IPS-11a (cell line): Measurements from ENCODE around the gene PAQR5.
"Not testable (repeated sequence)": the region's sequence is repeated elsewhere in the genome, so short reads cannot be mapped to it uniquely, and the experiment has no call there.

Source experiments
- H3K4me3 ChIP-seq: one replicate; pipeline ENCODE4 v1.5.1; 2013; ENCODE audit warnings: low read depth, low read length, control low read depth

PAQR5 gene

DNA sequence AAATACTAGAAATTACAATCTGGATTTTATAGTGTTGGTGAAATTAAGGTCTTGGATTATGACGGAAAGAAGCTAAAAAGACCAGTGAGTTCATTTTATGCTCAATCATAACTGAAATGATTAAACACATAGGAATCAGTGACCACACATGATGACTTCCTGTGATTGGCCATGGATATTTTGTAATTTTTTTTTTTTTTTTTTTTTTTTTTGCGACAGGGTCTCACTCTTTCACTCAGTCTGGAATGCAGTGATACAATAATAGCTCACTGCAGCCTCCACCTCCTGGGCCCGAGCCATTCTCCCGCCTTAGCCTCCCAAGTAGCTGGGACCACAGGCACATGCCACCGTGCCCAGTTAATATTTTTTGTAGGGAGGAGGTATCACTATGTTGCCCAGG is 47.4 kb downstream of the PAQR5 start:
- no peak overlapping the region for H3K4me3 ChIP-seq

GRCh38 chr15:69351333-69351732 is 52.6 kb downstream of the PAQR5 start:
- H3K4me3 ChIP-seq: no peak overlapping the region

GRCh38 chr15:69351884-69352283 is 53.2 kb downstream of the PAQR5 start:
- H3K4me3 ChIP-seq: no peak overlapping the region

DNA sequence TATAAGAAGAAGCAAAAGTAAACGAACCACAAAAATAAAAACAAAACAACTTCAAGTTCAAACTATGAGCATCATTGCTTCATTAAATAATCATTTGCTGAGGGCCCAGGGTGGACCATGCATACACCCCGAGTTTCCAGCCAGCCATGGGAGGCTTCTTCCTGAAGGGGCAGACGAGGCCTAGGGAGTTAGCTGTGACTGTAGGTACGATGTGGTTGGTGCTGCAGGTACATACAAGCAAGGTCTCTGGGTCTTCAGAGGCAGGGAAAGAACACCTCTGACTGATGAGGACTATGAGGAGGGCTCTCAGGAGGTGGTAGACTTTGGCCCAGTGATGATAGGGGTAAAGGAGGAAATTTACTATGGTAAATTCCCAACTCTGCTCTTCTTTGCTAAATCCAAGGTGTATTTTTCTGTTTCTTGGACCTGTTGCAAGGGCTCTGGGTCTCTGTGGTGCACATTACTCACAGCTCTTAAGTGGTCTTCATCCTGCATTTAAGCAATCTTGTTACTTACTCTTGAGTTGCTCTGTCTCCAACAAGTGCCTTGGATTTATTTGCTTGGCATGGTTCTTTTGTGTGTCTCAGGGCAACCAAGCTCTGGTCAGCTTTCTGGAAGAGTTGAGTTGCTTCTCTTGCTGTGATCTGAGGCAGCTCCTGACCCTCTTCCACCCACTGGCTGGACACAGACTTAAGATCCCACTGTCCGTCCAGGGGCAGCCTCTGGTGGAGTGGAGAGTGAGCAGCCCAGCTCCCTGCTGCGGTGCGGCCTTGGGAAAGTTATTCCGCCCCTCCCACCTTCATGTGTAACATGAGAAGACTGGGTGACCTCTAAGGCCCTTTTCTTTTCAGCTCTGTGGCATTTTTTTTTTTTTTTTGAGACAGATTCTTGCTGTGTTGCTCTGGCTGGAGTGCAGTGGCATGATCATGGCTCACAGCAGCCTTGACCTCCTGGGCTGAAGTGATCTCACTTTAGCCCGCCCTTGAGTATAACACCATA is 59.4 kb downstream of the PAQR5 start:
- H3K4me3 ChIP-seq: no peak overlapping the region

- H3K4me3 ChIP-seq: no peak overlapping the region
Measured at GRCh38 chr15:69358850-69359249, 60.1 kb downstream of the PAQR5 start.

DNA sequence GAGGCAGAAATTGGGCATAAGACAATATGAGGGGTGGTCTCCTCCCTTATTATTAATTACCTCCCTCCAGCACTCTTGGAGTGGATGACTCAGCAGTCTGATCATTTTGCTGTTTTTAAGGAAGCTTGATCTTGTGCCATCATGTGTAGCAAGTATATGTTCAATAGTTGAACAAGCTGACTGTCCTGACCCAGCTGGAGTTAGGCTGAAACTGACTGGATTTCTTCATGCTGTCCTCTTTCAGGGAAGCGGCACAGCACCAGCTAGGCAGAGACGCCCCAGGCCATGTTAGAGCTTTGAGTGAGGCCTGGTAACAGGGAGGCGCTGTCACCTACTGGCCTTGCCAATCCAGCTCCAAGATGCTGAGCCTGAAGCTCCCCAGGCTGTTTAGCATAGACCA is 61.0 kb downstream of the PAQR5 start:
- no peak overlapping the region for H3K4me3 ChIP-seq

DNA sequence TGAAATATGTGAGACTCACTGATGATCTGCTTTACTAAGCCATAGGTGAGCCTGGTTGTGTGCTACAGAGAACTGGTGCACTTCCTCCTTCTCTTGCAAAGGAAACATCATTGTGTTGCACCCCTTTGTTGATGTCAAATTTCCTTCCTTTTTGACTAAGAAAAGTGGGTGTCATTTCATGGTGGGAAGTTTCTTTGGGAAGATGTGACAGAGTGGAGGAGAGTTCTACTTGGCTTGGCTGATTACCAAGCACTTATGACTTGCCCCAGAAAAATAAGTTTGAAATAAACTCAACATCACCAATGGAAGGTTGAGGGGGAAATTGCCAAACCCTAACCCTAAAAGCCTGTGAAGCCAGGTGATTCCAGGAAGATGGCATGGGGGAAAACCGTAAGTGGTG is 61.9 kb downstream of the PAQR5 start:
- no peak overlapping the region for H3K4me3 ChIP-seq

DNA sequence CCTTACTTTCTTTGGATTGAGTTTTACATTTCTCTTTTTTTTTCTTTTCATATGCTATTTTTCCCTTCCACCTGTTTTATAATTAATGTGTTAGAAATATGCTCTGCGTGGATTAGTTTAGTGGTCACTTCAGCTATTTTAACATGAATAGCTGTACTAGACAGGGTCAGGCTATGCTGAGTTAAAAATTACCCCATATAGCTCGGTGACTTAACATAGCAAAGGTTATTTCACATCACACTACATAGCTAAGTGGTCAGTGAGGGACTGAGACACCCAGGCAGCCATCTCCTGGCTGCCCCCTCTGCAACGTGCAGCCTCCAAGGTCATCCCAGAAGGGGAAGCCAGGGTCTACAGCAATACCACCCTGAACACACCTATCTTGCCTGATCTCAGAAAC is 68.5 kb downstream of the PAQR5 start:
- H3K4me3 ChIP-seq: no peak overlapping the region

DNA sequence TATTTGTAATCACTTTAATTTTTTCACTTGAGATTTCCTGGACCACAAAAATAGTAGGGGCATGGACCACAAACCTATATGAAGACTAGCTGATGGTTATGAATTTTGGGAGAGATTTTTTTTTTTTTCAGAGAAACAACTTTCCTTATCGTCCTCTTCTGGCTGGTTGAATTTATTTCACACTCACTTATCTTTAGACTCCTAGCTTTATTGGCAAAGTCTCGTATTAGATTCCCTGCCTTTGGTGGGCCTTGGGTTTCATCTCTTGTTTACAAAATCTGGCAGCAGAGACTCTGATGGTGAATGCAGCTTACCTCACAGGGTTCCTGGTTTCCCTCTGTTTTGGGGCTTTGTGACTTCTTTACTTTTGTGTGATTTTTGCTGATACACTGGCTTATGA is 70.9 kb downstream of the PAQR5 start:
- H3K4me3 ChIP-seq: no peak overlapping the region

DNA sequence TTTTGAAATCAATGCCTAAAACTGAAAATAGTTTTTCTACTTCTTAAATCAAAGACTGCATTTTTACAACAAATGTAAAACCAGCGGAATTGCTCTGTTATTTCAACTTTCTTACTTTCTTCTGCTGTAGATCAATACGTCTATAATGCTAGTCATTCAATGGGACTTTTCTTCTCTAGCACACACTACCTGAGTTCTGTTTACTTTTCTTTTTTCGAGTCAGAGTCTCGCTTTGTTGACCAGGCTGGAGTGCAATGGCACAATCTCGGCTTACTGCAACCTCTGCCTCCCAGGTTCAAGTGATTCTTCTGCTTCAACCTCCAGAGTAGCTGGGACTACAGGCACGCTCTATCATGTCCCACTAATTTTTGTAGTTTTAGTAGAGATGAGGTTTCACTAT is 74.7 kb downstream of the PAQR5 start:
- H3K4me3 ChIP-seq: no peak overlapping the region

DNA sequence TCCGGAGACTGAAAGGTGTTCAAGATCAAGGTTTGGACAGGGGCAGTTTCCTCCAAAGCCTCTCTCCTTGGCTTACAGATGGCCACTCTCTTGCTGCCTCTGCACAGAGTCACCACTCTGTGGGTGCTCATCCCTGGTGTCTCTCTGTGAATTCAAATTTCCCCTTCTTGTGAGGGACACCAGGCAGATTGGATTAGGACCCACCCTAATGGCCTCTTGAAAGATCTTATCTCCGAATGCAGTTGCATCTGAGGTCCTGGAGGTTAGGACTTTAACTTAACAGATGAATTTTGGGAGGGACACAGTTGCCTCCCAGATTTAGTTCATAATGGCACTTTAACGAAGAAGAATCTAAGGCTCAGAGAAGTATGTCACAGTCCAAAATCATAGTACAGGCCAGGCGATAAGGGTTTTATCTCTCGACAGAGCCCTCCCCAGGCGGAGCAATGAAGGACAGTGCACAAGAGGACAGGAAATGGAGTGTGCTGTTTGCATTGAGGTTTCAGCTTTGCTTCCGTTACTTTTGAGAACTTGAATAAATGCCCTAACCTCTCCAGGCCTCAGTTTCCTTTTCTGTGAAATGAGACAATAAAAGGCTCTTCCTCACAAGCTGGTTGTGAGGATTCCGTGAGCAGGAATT is 76.6 kb downstream of the PAQR5 start:
- no peak overlapping the region for H3K4me3 ChIP-seq

DNA sequence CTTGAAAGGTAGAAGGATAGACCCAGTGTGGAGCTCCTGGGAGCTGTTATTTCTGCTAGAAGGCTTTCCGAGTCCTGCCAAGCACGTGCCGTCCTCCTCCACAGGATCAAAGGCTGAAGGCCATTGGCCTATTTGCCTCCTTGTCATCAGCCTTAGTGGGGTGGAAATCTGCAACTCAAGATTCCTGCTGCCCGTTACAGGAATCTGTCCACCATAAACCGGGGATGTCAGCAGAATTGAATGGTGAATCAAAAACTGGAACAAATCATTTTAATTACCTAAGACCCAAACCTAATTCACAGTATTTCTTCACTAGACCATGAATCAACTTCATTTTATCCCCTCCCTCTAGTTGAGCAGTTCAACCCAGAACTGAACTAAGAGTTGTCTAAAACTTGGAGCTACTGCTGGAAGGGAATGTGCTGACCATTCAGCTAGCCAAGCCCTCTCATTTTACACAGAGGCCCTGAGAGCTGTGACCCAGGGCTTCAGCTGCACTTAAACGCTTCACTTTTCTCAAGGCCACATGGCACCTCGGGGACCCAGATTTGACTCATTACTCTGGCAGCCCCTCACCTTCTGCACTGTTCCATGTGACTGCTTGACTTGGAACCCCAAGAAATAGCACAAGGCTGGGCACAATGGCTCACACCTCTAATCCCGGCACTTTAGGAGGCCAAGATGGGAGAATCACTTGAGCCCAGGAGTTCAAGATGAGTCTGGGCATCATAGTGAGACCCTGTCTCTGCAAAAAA is 78.7 kb downstream of the PAQR5 start:
- H3K4me3 ChIP-seq: no peak overlapping the region

DNA sequence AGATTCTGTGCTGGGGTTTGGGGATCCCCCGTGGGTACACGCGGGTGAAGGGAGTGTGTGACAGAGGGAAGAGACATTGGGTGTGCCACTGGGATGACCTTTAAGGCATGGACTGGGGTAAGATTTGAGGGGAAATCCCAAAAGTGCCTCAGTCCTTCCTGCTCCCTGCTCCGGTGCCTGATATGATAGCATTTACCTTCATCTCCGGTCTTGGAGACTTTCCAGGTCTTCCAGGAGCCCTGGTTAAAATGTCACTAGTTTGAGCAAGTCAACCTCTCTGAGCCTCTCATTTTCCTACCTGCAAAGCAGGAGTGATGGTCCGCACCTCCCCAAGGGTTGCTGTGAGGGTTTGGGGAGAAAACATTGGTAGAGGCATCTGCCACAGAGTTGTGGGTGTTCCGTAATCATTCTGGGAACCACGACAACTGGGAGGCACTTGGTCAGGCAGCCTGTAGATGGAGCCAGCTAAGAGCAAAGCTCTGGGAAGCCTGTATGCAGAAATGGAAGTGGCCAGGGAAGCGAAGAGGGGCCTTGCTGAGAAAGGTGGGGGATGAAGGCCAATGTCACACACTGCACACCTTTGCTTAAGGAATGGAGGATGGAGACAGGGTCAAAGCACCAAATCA is 81.5 kb downstream of the PAQR5 start:
- no peak overlapping the region for H3K4me3 ChIP-seq

- no peak overlapping the region for H3K4me3 ChIP-seq
Measured at GRCh38 chr15:69380726-69381105, 82.0 kb downstream of the PAQR5 start.

DNA sequence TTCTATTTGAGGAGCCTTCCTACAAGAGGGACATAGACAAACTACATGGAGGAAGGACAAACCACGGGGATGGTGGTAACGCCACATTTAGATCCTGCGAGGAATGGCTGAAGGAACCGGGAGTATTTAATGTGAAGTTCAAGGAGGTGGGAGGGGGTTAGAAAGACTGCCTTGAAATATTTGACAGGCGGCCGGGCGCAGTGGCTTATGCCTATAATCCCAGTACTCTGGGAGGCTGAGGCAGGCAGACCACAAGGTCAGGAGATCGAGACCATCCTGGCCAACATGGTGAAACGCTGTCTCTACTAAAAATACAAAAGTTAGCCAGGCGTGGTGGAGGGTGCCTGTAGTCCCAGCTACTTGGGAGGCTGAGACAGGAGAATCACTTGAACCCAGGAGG is 83.5 kb downstream of the PAQR5 start:
- not testable (repeated sequence) for H3K4me3 ChIP-seq

- H3K4me3 ChIP-seq: not testable (repeated sequence)
Measured at GRCh38 chr15:69384066-69384465, 85.4 kb downstream of the PAQR5 start.

- no peak overlapping the region for H3K4me3 ChIP-seq
Measured at GRCh38 chr15:69384626-69385598, 86.2 kb downstream of the PAQR5 start.

DNA sequence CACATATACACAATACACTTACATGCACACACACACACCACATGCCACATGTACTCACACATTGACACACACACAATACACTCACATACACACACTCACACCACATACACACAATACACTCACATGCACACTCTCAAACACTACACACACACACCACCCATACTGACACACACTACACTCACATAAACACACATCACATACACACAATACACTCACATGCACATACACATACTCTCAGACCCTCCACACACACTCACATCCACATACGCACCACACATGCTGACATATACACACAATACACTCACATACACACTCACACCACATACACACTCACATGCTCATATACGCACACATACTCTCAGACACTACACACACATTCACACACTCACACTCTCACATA is 87.1 kb downstream of the PAQR5 start:
- no peak overlapping the region for H3K4me3 ChIP-seq

- no peak overlapping the region for H3K4me3 ChIP-seq
Measured at GRCh38 chr15:69386284-69386683, 87.6 kb downstream of the PAQR5 start.

GRCh38 chr15:69388260-69388705 is 89.6 kb downstream of the PAQR5 start:
- no peak overlapping the region for H3K4me3 ChIP-seq
